ENCODE measurements around the gene ARR3. TPM values are rescaled to one million over a fixed set of nuclear protein-coding genes. Genes with fewer than 3 reads are reported as not detected.

ARR3 gene
- total and polyA plus RNA-seq, 2 donors (not counting 3 experiments of a cell fraction or from before 2014, with no cell fraction given), result not detected

DNA sequence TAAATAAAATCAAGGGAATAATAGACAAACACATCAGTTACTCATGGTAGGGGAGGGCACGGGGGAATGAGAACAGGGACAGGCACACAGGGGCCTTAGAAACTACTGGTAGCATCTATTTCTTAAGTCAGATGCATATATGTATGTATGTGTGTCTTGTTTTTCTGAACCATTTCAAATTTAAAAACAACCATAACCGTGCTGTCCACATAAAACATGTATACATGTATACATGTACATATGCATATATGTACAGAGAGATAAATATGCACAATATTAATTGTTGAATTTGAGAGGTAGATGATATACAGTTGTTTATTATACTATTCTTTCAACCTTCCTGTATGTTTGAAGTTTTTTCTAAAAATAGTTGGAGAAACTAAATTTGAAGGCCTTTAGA lies 41.4 kb upstream of the ARR3 start:
- FAIRE-seq, result no peak
- H3K9me1 ChIP-seq (replicated peaks; ENCODE audit: control insufficient read depth, extremely low read depth, insufficient read depth, low read length), result no peaks in the 10 kb centered on the region
- no peaks in the 10 kb centered on the region for H3K36me3 ChIP-seq (ENCODE audit: control insufficient read depth in 2 of 2, extremely low read depth in 1 of 2, insufficient read depth in 2 of 2, low read length in 2 of 2)
- H3K27me3 ChIP-seq (ENCODE audit: control insufficient read depth in 2 of 2, insufficient read depth in 2 of 2, low read length in 2 of 2), result no peaks in the 10 kb centered on the region
- POLR2A ChIA-PET, result no interaction called here
- H3K4me2 ChIP-seq (ENCODE audit: insufficient read depth, low read length), result no peak overlapping the region
- H3K4me3 ChIP-seq (replicated peaks in 1 of 3; ENCODE audit: insufficient read depth in 1 of 3, low read depth in 1 of 3, low read length in 3 of 3), result no peak overlapping the region
- no peaks in the 10 kb centered on the region for H4K20me1 ChIP-seq (replicated peaks; ENCODE audit: control insufficient read depth, extremely low read depth, insufficient read depth, low read length)
- intact Hi-C loops (cut with micrococcal nuclease) (no loop called here), dilution Hi-C loops (cut with MboI; ENCODE audit: extremely low pct_ligation_motif_present, low sequenced_read_pairs) (no loop called here)
- H3K9ac ChIP-seq (replicated peaks; ENCODE audit: extremely low read depth, insufficient read depth, low read length), result no peak overlapping the region
- no peaks in the 10 kb centered on the region for H3K4me1 ChIP-seq (ENCODE audit: control insufficient read depth, extremely low read depth, insufficient read depth, low read length)
- no peak for TF ChIP-seq POLR2AphosphoS5 (IDR thresholded peaks at IDR 0.05; ENCODE audit: insufficient read depth, low read depth, low read length)
- TF ChIP-seq, protein P1, sequence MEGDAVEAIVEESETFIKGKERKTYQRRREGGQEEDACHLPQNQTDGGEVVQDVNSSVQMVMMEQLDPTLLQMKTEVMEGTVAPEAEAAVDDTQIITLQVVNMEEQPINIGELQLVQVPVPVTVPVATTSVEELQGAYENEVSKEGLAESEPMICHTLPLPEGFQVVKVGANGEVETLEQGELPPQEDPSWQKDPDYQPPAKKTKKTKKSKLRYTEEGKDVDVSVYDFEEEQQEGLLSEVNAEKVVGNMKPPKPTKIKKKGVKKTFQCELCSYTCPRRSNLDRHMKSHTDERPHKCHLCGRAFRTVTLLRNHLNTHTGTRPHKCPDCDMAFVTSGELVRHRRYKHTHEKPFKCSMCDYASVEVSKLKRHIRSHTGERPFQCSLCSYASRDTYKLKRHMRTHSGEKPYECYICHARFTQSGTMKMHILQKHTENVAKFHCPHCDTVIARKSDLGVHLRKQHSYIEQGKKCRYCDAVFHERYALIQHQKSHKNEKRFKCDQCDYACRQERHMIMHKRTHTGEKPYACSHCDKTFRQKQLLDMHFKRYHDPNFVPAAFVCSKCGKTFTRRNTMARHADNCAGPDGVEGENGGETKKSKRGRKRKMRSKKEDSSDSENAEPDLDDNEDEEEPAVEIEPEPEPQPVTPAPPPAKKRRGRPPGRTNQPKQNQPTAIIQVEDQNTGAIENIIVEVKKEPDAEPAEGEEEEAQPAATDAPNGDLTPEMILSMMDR (IDR thresholded peaks at IDR 0.05; ENCODE audit: extremely low read depth in 1 of 2, insufficient read depth in 1 of 2, low read depth in 1 of 2, low read length in 2 of 2), result no peak
- no TSS peak for BruUV-seq (replicated peaks)
- H3K27ac ChIP-seq (ENCODE audit: insufficient read depth, low read depth, low read length), result no peak overlapping the region
- no peak overlapping the region for H2AFZ ChIP-seq (ENCODE audit: low read depth, low read length)
- H3K79me2 ChIP-seq (ENCODE audit: control insufficient read depth, insufficient read depth, low read length), result no peaks in the 10 kb centered on the region
- H3K9me3 ChIP-seq (replicated peaks; ENCODE audit: control insufficient read depth, insufficient read depth, low read length), result no peaks in the 10 kb centered on the region
- no peak for DNase-seq (ENCODE audit: low read depth, low spot score)
- CTCF ChIA-PET, result no interaction called here

- Histone ChIP-seq H3K9me1 (replicated peaks; ENCODE audit: control insufficient read depth, extremely low read depth, insufficient read depth, low read length) (no peaks in the 10 kb centered on the region), H3K4me1 (ENCODE audit: control insufficient read depth, extremely low read depth, insufficient read depth, low read length) (no peaks in the 10 kb centered on the region), H3K79me2 (ENCODE audit: control insufficient read depth, insufficient read depth, low read length) (no peaks in the 10 kb centered on the region), H4K20me1 (replicated peaks; ENCODE audit: control insufficient read depth, extremely low read depth, insufficient read depth, low read length) (no peaks in the 10 kb centered on the region), H3K27ac (ENCODE audit: insufficient read depth, low read depth, low read length) (no peak overlapping the region), H2AFZ (ENCODE audit: low read depth, low read length) (no peak overlapping the region), H3K27me3 (ENCODE audit: control insufficient read depth in 2 of 2, insufficient read depth in 2 of 2, low read length in 2 of 2) (no peaks in the 10 kb centered on the region), H3K9ac (replicated peaks; ENCODE audit: extremely low read depth, insufficient read depth, low read length) (no peak overlapping the region), H3K36me3 (ENCODE audit: control insufficient read depth in 2 of 2, extremely low read depth in 1 of 2, insufficient read depth in 2 of 2, low read length in 2 of 2) (no peaks in the 10 kb centered on the region), H3K9me3 (replicated peaks; ENCODE audit: control insufficient read depth, insufficient read depth, low read length) (no peaks in the 10 kb centered on the region), H3K4me3 (replicated peaks in 1 of 3; ENCODE audit: insufficient read depth in 1 of 3, low read depth in 1 of 3, low read length in 3 of 3) (no peak overlapping the region), H3K4me2 (ENCODE audit: insufficient read depth, low read length) (no peak overlapping the region)
- DNase-seq (ENCODE audit: low read depth, low spot score) (no peak), FAIRE-seq (no peak)
- dilution Hi-C loops (cut with MboI; ENCODE audit: extremely low pct_ligation_motif_present, low sequenced_read_pairs) (no loop called here), intact Hi-C loops (cut with micrococcal nuclease) (no loop called here)
- no peak for TF ChIP-seq FOS (IDR thresholded peaks at IDR 0.05; ENCODE audit: borderline replicate concordance, insufficient read depth, low read length)
- no peak for TF ChIP-seq EZH2 (IDR thresholded peaks at IDR 0.05; ENCODE audit: borderline replicate concordance, low read depth, low read length, severe bottlenecking)
- POLR2A ChIA-PET, result no interaction called here
- no TSS peak for BruUV-seq (replicated peaks)
- CTCF ChIA-PET, result no interaction called here
These were observed 36.5 kb upstream of the ARR3 start for GRCh38 chrX:70231666-70232065.
